ENCODE data around the gene ABHD14A. TPM values are rescaled to one million over a fixed set of nuclear protein-coding genes. Genes with fewer than 3 reads are reported as not detected.

Gene ABHD14A
- total and polyA plus RNA-seq, 2 donors (not counting 1 experiment from before 2014, with no cell fraction given): 5.1 to 10.2 TPM

DNA sequence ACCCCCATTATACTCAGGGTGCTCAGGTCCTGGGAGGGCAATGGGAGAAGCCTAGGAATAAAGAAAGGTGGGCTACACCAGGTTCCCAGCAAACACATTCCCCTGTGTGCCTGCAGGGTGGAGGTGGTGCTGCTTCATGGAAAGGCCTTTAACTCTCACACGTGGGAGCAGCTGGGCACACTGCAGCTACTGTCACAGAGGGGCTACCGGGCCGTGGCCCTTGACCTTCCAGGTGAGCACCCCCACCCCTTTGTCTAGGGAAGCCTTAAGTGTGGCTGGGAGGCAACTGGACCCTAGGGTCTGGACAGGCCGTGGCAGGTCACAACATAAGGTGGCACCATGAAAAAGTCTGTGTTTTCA is 3.3 kb downstream of the ABHD14A start:
- Histone ChIP-seq H3K9me3 (ENCODE audit: control insufficient read depth, insufficient read depth, low read depth, low read length) (no peaks in the 10 kb centered on the region), H3K9ac (ENCODE audit: insufficient read depth, low read length) (no peak overlapping the region), H3K27me3 (ENCODE audit: control insufficient read depth, insufficient read depth, low read length) (no peaks in the 10 kb centered on the region), H2AFZ (ENCODE audit: low read length) (no peak overlapping the region), H3K79me2 (ENCODE audit: control insufficient read depth, insufficient read depth, low read length) (peaks cover 6% of the 10 kb centered on the region), H3K4me3 (replicated peaks in 1 of 4; ENCODE audit: control extremely low read depth in 1 of 4, insufficient read depth in 1 of 4, low read depth in 3 of 4, low read length in 4 of 4) (no peak overlapping the region), H3K36me3 (ENCODE audit: control insufficient read depth, insufficient read depth, low read length) (peaks cover 1% of the 10 kb centered on the region), H4K20me1 (ENCODE audit: control insufficient read depth, extremely low read depth, insufficient read depth, low read length) (no peaks in the 10 kb centered on the region), H3K4me1 (ENCODE audit: control insufficient read depth, extremely low read depth, insufficient read depth, low read length) (peaks cover 13% of the 10 kb centered on the region), H3K4me2 (ENCODE audit: extremely low read depth, insufficient read depth, low read length) (no peak overlapping the region), H3K27ac (ENCODE audit: insufficient read depth, low read length) (no peak overlapping the region)
- TF ChIP-seq, protein P1, sequence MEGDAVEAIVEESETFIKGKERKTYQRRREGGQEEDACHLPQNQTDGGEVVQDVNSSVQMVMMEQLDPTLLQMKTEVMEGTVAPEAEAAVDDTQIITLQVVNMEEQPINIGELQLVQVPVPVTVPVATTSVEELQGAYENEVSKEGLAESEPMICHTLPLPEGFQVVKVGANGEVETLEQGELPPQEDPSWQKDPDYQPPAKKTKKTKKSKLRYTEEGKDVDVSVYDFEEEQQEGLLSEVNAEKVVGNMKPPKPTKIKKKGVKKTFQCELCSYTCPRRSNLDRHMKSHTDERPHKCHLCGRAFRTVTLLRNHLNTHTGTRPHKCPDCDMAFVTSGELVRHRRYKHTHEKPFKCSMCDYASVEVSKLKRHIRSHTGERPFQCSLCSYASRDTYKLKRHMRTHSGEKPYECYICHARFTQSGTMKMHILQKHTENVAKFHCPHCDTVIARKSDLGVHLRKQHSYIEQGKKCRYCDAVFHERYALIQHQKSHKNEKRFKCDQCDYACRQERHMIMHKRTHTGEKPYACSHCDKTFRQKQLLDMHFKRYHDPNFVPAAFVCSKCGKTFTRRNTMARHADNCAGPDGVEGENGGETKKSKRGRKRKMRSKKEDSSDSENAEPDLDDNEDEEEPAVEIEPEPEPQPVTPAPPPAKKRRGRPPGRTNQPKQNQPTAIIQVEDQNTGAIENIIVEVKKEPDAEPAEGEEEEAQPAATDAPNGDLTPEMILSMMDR (conservative IDR thresholded peaks at IDR 0.05 in 1 of 2, IDR thresholded peaks at IDR 0.05 in 1 of 2; ENCODE audit: low read depth in 1 of 2, low read length in 2 of 2): no peak
- TF ChIP-seq EZH2 (IDR thresholded peaks at IDR 0.05; ENCODE audit: low read length, missing control alignments): no peak
- DNase-seq (ENCODE audit: low read depth in 2 of 2): no peak

DNA sequence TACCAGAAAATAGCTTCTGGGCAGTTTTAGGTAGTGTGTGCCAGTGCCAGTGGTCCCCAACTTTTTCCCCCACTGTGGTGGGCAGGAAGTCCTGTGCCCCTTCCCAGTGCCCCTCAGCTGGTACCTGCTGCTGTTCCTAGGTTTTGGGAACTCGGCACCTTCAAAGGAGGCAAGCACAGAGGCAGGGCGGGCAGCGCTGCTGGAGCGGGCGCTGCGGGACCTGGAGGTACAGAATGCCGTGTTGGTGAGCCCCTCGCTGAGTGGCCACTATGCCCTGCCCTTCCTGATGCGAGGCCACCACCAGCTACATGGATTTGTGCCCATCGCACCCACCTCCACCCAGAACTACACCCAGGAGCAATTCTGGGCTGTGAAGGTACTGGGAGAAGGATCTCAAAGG is 5.4 kb downstream of the ABHD14A start:
- peaks cover 1% of the 10 kb centered on the region for H3K36me3 ChIP-seq (ENCODE audit: control insufficient read depth, insufficient read depth, low read length)
- H3K79me2 ChIP-seq (ENCODE audit: control insufficient read depth, insufficient read depth, low read length): peaks cover 6% of the 10 kb centered on the region
- H3K27ac ChIP-seq (ENCODE audit: insufficient read depth, low read length): no peak overlapping the region
- H3K27me3 ChIP-seq (ENCODE audit: control insufficient read depth, insufficient read depth, low read length): no peaks in the 10 kb centered on the region
- TF ChIP-seq, protein P1 (conservative IDR thresholded peaks at IDR 0.05 in 1 of 2, IDR thresholded peaks at IDR 0.05 in 1 of 2; ENCODE audit: low read depth in 1 of 2, low read length in 2 of 2): no peak
- H3K9me3 ChIP-seq (ENCODE audit: control insufficient read depth, insufficient read depth, low read depth, low read length): no peaks in the 10 kb centered on the region
- H3K4me3 ChIP-seq (replicated peaks in 1 of 4; ENCODE audit: control extremely low read depth in 1 of 4, insufficient read depth in 1 of 4, low read depth in 3 of 4, low read length in 4 of 4): no peak overlapping the region
- peaks cover 10% of the 10 kb centered on the region for H3K4me1 ChIP-seq (ENCODE audit: control insufficient read depth, extremely low read depth, insufficient read depth, low read length)
- no peaks in the 10 kb centered on the region for H4K20me1 ChIP-seq (ENCODE audit: control insufficient read depth, extremely low read depth, insufficient read depth, low read length)
- no peak overlapping the region for H3K4me2 ChIP-seq (ENCODE audit: extremely low read depth, insufficient read depth, low read length)
- no peak overlapping the region for H3K9ac ChIP-seq (ENCODE audit: insufficient read depth, low read length)
- no peak for DNase-seq (ENCODE audit: low read depth in 2 of 2)
- no peak overlapping the region for H2AFZ ChIP-seq (ENCODE audit: low read length)

- Histone ChIP-seq H3K9me3 (ENCODE audit: control insufficient read depth, insufficient read depth, low read depth, low read length) (no peaks in the 10 kb centered on the region), H3K4me1 (ENCODE audit: control insufficient read depth, extremely low read depth, insufficient read depth, low read length) (peaks cover 5% of the 10 kb centered on the region), H3K4me3 (replicated peaks in 1 of 4; ENCODE audit: control extremely low read depth in 1 of 4, insufficient read depth in 1 of 4, low read depth in 3 of 4, low read length in 4 of 4) (peak overlapping the region; percentile 55 to 75 (median 66)), H4K20me1 (ENCODE audit: control insufficient read depth, extremely low read depth, insufficient read depth, low read length) (no peaks in the 10 kb centered on the region), H3K27ac (ENCODE audit: insufficient read depth, low read length) (peak overlapping the region; percentile 93), H3K9ac (ENCODE audit: insufficient read depth, low read length) (peak overlapping the region; percentile 73), H3K4me2 (ENCODE audit: extremely low read depth, insufficient read depth, low read length) (peak overlapping the region; percentile 92), H3K36me3 (ENCODE audit: control insufficient read depth, insufficient read depth, low read length) (peaks cover 1% of the 10 kb centered on the region), H3K79me2 (ENCODE audit: control insufficient read depth, insufficient read depth, low read length) (peaks cover 6% of the 10 kb centered on the region), H3K27me3 (ENCODE audit: control insufficient read depth, insufficient read depth, low read length) (no peaks in the 10 kb centered on the region), H2AFZ (ENCODE audit: low read length) (peak overlapping the region; percentile 39)
- no peak for DNase-seq (ENCODE audit: low read depth in 2 of 2)
- no peak for TF ChIP-seq EZH2 (IDR thresholded peaks at IDR 0.05; ENCODE audit: low read length, missing control alignments)
- TF ChIP-seq, protein P1 (conservative IDR thresholded peaks at IDR 0.05 in 1 of 2, IDR thresholded peaks at IDR 0.05 in 1 of 2; ENCODE audit: low read depth in 1 of 2, low read length in 2 of 2): peak; percentile 43 to 52
These were observed 7.5 kb downstream of the ABHD14A start for GRCh38 chr3:51982352-51982837.

Data from fibroblast of lung (primary cell).